OCI-M2 (cell line): Measurements from ENCODE around the gene ATP5PB.
A peak's percentile ranks its signal among the peaks of the same experiment; 100 is the strongest.

Experiments
- DNase-seq: peaks from one replicate; lab custom pipeline; 2025; ENCODE audit not compliant: unreplicated experiment; lab: John Stamatoyannopoulos, UW

The ATP5PB gene, protein sequence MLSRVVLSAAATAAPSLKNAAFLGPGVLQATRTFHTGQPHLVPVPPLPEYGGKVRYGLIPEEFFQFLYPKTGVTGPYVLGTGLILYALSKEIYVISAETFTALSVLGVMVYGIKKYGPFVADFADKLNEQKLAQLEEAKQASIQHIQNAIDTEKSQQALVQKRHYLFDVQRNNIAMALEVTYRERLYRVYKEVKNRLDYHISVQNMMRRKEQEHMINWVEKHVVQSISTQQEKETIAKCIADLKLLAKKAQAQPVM

GRCh38 chr1:111448918-111449702 lies at the start of gene ATP5PB, which contains the start of gene WDR77:
Gene ATP5PB, plus strand, starts transcription at chr1:111449464. Its CDS starts 78 bp downstream, at chr1:111449542.
Gene WDR77, minus strand, starts transcription at chr1:111449256. Its CDS starts 87 bp downstream, at chr1:111449169.
- peak; percentile 82 for DNase-seq

- no peak for DNase-seq
These were observed 49.3 kb upstream of the ATP5PB start for GRCh38 chr1:111399792-111400610.

DNA sequence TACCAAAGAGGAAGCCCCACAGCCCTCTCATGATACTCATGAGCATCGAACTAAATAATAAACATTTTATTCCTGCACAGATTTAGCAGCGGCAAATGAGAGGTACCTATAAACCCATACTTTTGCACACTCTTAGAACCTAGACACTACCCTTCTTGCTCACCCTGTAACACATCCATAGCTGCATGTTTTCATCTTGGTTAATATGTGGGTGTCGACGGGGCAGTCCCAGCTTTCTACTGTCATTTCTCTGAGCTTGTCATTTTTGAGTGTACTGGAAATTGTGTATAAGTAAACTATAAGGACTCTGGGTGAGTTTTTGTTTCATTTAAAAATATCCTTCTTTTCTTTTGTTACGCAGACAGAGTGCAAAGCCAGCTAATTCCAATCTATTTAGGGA lies 47.2 kb upstream of the ATP5PB start:
- DNase-seq = no peak

GRCh38 chr1:111404588-111404987 lies 44.7 kb upstream of the ATP5PB start:
- no peak for DNase-seq

- no peak for DNase-seq
These were observed 42.9 kb upstream of the ATP5PB start for GRCh38 chr1:111406321-111406768.

GRCh38 chr1:111407301-111407700 lies 42.0 kb upstream of the ATP5PB start:
- DNase-seq = no peak

GRCh38 chr1:111412839-111413238 lies 36.4 kb upstream of the ATP5PB start:
- no peak for DNase-seq

- DNase-seq = no peak
These were observed 34.5 kb upstream of the ATP5PB start for GRCh38 chr1:111414756-111415155.

GRCh38 chr1:111415461-111415860 lies 33.8 kb upstream of the ATP5PB start:
- no peak for DNase-seq

GRCh38 chr1:111417755-111418154 lies 31.5 kb upstream of the ATP5PB start:
- no peak for DNase-seq

DNA sequence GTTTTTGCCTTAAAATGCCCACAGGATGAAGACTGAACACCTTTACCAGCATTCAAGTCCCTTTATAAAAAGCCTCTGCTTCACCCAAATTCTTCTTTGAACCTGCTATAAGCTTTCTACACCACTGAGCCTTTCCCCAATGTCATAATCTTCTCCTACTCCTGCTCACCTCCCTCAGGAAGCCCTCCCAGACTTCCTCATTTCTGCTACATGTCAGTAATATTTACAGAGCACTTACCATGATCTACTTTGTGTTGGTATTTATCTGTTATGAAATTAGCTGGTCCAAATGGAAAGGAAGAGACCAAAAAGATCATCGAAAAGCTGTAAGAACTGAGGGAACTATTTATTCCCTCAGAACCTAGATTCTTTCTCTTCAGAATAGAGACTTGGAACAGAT lies 30.2 kb upstream of the ATP5PB start:
- DNase-seq = no peak

GRCh38 chr1:111420377-111420776 lies 28.9 kb upstream of the ATP5PB start:
- DNase-seq = no peak

DNA sequence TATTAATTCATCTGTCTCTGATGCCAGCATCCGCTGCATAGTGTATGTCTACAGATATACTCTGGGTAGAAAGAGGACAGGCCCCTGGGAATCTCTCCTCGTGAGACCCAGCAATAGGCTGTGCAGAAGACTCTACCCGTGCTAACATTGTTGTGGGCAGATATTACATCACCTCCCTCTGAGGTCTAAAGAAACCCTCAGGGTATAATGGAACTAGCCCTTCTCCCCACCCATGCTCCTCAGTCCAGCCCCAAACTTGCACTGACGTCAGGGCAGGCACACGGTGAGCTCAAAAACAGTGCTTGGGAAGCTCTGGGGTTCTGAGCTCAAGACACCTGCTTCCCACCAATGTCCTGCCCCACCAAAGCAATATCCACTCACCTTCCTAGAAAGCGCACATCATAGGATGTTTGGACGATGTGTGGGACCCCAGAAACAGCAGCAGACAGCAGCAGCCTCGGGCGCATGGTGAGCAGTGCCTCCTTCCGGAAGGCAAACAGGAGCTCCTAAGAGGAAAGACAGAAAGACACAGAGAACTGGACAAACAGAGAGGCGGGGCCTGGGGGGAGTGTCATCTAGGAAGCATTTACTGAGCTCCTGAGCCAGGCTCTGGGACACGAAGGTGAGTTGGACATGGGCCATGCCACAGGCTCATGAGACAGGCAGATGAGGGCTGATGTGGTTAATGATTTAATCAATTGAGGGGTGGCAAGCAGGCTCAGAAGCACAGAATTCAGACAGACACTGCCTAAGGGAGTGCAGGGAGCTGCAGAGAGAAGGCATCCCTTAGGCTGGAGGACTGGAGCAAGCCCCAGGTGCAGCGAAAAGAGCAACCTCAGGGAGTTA lies 26.5 kb upstream of the ATP5PB start:
- no peak for DNase-seq

- DNase-seq = no peak
These were observed 25.0 kb upstream of the ATP5PB start for GRCh38 chr1:111424281-111424680.

DNA sequence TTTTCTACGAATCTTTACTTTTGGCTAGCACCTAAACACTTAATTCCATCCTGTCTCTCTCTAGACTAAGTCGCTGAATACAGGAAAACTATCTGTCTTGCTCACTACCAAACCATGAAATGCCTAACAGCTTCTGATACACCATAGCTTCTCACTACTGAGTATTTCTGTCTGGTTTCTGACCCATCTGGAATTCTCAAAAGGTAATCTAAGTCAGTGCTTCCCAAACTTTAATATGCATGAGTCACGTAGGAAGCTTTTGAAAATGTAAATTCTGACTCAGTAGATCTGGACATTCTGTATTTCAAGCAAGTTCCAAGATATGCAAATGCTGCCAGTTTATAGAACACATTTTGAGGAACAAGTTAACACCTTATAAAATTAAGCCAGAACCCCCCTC lies 12.5 kb upstream of the ATP5PB start:
- DNase-seq = no peak

- DNase-seq = no peak
These were observed 9.6 kb upstream of the ATP5PB start for GRCh38 chr1:111439461-111440351.

DNA sequence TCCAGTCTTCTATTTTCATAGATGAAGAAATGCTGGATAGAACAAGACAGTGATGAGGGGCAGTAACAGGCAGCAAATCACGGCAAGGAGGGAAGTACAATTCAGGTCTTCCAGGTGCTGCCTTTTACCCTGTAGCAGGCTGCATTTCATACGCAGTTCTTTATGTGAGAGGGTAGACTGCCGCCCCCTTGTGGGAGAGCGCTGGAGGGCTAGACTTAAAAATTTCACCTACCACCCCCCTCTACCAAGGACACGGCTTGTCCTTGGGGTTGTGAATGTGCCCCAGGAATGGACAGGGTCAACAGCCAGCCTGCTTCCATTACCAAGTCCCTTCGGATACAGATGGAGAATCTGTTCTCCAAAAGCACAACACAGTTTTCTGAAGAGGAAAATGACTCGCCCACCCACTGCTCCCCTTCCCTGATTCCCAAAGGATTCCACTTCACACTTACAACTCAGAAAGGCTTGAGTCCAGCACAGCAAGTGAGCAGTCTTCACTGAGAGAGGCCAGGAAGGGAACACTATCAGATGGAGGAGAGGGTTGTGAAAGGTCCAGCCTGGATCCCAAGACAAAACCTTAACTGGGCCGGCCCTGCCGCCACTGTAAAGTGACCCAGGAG lies 7.6 kb upstream of the ATP5PB start:
- no peak for DNase-seq

- no peak for DNase-seq
These were observed 6.8 kb upstream of the ATP5PB start for GRCh38 chr1:111442457-111442856.

- DNase-seq = no peak
These were observed 5.2 kb upstream of the ATP5PB start for GRCh38 chr1:111444031-111444430.
